Measurements from ENCODE around the gene IFI27L2. TPM values are rescaled to one million over a fixed set of nuclear protein-coding genes. Genes with fewer than 3 reads are reported as not detected.

IFI27L2 gene
- total and polyA plus RNA-seq, 2 experiments from 2014 or later, result 91.5 to 95.1 TPM

- Histone ChIP-seq H3K27me3 (no peaks in the 10 kb centered on the region), H3K9me3 (ENCODE audit: low read depth) (no peaks in the 10 kb centered on the region), H3K9me2 (replicated peaks; ENCODE audit: insufficient read depth) (no peaks in the 10 kb centered on the region), H3K79me2 (no peaks in the 10 kb centered on the region), H3K27ac (no peak overlapping the region), H2AFZ (no peak overlapping the region), H3K4me3 (no peak overlapping the region), H3K36me3 (replicated peaks; ENCODE audit: insufficient read depth, low read depth) (no peaks in the 10 kb centered on the region), H4K20me1 (ENCODE audit: insufficient read depth, poor library complexity, severe bottlenecking) (no peaks in the 10 kb centered on the region), H3K4me1 (ENCODE audit: insufficient read depth) (no peaks in the 10 kb centered on the region), H3K4me2 (no peak overlapping the region)
- TF ChIP-seq CTCF (IDR thresholded peaks at IDR 0.05; ENCODE audit: poor library complexity), result no peak
- no peak for TF ChIP-seq EZH2phosphoT487 (IDR thresholded peaks at IDR 0.05; ENCODE audit: low read depth, severe bottlenecking, unreplicated experiment)
- no peak for TF ChIP-seq EZH2 (IDR thresholded peaks at IDR 0.05; ENCODE audit: borderline replicate concordance)
- 90% methylated on average over 2 of the region's 2 CpGs for WGBS (ENCODE audit: low lambda C conversion rate, missing lambda C conversion rate)
- DNase-seq (ENCODE audit: low spot score), result no peak
These were observed 19.5 kb downstream of the IFI27L2 start for GRCh38 chr14:94109915-94110250.

DNA sequence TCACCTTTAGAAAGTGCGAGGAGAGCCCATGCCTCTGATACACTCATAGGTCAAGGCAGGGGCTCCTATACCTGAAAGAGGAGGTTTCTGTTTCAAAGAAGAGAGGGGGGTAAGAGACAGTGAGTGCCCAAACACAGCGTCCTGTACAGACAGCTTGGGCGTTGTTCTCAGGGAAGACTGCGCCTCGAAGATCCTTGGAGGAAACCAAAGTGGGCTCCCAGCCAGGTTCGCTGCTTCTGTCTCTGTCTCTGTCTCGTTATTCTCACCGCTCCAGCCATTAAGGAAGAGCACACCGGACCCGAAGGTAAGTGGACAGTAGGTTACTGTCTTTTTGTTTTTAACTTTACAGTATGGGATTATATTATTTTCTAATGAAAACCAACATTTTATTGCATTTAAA is 24.7 kb downstream of the IFI27L2 start:
- no peaks in the 10 kb centered on the region for H3K9me3 ChIP-seq (ENCODE audit: low read depth)
- no peaks in the 10 kb centered on the region for H4K20me1 ChIP-seq (ENCODE audit: insufficient read depth, poor library complexity, severe bottlenecking)
- TF ChIP-seq CTCF (IDR thresholded peaks at IDR 0.05; ENCODE audit: poor library complexity), result no peak
- TF ChIP-seq EZH2phosphoT487 (IDR thresholded peaks at IDR 0.05; ENCODE audit: low read depth, severe bottlenecking, unreplicated experiment), result no peak
- TF ChIP-seq EZH2 (IDR thresholded peaks at IDR 0.05; ENCODE audit: borderline replicate concordance), result no peak
- DNase-seq (ENCODE audit: low spot score), result no peak
- H3K4me1 ChIP-seq (ENCODE audit: insufficient read depth), result peaks cover 6% of the 10 kb centered on the region
- H3K4me3 ChIP-seq, result no peak overlapping the region
- no peak overlapping the region for H2AFZ ChIP-seq
- 96% methylated on average over 10 of the region's 10 CpGs for WGBS (ENCODE audit: low lambda C conversion rate, missing lambda C conversion rate)
- H3K27ac ChIP-seq, result no peak overlapping the region
- no peak overlapping the region for H3K4me2 ChIP-seq
- H3K27me3 ChIP-seq, result no peaks in the 10 kb centered on the region
- no peaks in the 10 kb centered on the region for H3K9me2 ChIP-seq (replicated peaks; ENCODE audit: insufficient read depth)
- H3K36me3 ChIP-seq (replicated peaks; ENCODE audit: insufficient read depth, low read depth), result no peaks in the 10 kb centered on the region
- H3K79me2 ChIP-seq, result no peaks in the 10 kb centered on the region

- 84% methylated on average over 7 of the region's 7 CpGs for WGBS (ENCODE audit: low lambda C conversion rate, missing lambda C conversion rate)
- TF ChIP-seq EZH2phosphoT487 (IDR thresholded peaks at IDR 0.05; ENCODE audit: low read depth, severe bottlenecking, unreplicated experiment), result no peak
- TF ChIP-seq EZH2 (IDR thresholded peaks at IDR 0.05; ENCODE audit: borderline replicate concordance), result no peak
- no peak for TF ChIP-seq CTCF (IDR thresholded peaks at IDR 0.05; ENCODE audit: poor library complexity)
- Histone ChIP-seq H3K79me2 (no peaks in the 10 kb centered on the region), H3K9me3 (ENCODE audit: low read depth) (no peaks in the 10 kb centered on the region), H2AFZ (no peak overlapping the region), H4K20me1 (ENCODE audit: insufficient read depth, poor library complexity, severe bottlenecking) (no peaks in the 10 kb centered on the region), H3K4me3 (no peak overlapping the region), H3K9me2 (replicated peaks; ENCODE audit: insufficient read depth) (no peaks in the 10 kb centered on the region), H3K4me2 (no peak overlapping the region), H3K27ac (peak overlapping the region; percentile 81), H3K36me3 (replicated peaks; ENCODE audit: insufficient read depth, low read depth) (no peaks in the 10 kb centered on the region), H3K4me1 (ENCODE audit: insufficient read depth) (peaks cover 6% of the 10 kb centered on the region), H3K27me3 (no peaks in the 10 kb centered on the region)
- no peak for DNase-seq (ENCODE audit: low spot score)
These were observed 25.8 kb downstream of the IFI27L2 start for GRCh38 chr14:94103554-94104150.
